Measurements from ENCODE around the gene LRMDA.

The LRMDA gene

GRCh38 chr10:75875740-75876139 is 444.3 kb downstream of the LRMDA start:
- no peaks in the 10 kb centered on the region for H3K9me3 Mint-ChIP-seq
- intact Hi-C loops (cut with micrococcal nuclease): no loop called here

GRCh38 chr10:75876710-75877109 is 445.3 kb downstream of the LRMDA start:
- Mint-ChIP-seq H3K36me3 (ENCODE audit: low read depth) (peaks cover 6% of the 10 kb centered on the region), H3K27ac (no peak overlapping the region), H3K4me1 (ENCODE audit: low read depth) (no peaks in the 10 kb centered on the region), H3K4me3 (no peak overlapping the region), H3K27me3 (no peaks in the 10 kb centered on the region), H3K9me3 (no peaks in the 10 kb centered on the region)
- intact Hi-C loops (cut with micrococcal nuclease): no loop called here

More at GRCh38 chr10:75875740-75876139, 444.3 kb downstream of the LRMDA start:
- no peaks in the 10 kb centered on the region for H3K27me3 Mint-ChIP-seq
- H3K36me3 Mint-ChIP-seq (ENCODE audit: low read depth): peaks cover 6% of the 10 kb centered on the region
- H3K27ac Mint-ChIP-seq: no peak overlapping the region
- H3K4me3 Mint-ChIP-seq: no peak overlapping the region
- no peaks in the 10 kb centered on the region for H3K4me1 Mint-ChIP-seq (ENCODE audit: low read depth)

- intact Hi-C loops (cut with micrococcal nuclease): no loop called here
- no peaks in the 10 kb centered on the region for H3K27me3 Mint-ChIP-seq
- no peaks in the 10 kb centered on the region for H3K9me3 Mint-ChIP-seq
- H3K27ac Mint-ChIP-seq: no peak overlapping the region
- H3K36me3 Mint-ChIP-seq (ENCODE audit: low read depth): peaks cover 6% of the 10 kb centered on the region
- no peak overlapping the region for H3K4me3 Mint-ChIP-seq
- no peaks in the 10 kb centered on the region for H3K4me1 Mint-ChIP-seq (ENCODE audit: low read depth)
Observed at GRCh38 chr10:75877877-75878276, 446.5 kb downstream of the LRMDA start.

- Mint-ChIP-seq H3K27me3 (no peaks in the 10 kb centered on the region), H3K27ac (no peak overlapping the region), H3K4me1 (ENCODE audit: low read depth) (no peaks in the 10 kb centered on the region), H3K9me3 (no peaks in the 10 kb centered on the region), H3K4me3 (no peak overlapping the region), H3K36me3 (ENCODE audit: low read depth) (peaks cover 6% of the 10 kb centered on the region)
- intact Hi-C loops (cut with micrococcal nuclease): no loop called here
Observed at GRCh38 chr10:75878586-75878985, 447.2 kb downstream of the LRMDA start.

- no peaks in the 10 kb centered on the region for H3K27me3 Mint-ChIP-seq
- peaks cover 6% of the 10 kb centered on the region for H3K36me3 Mint-ChIP-seq (ENCODE audit: low read depth)
- H3K9me3 Mint-ChIP-seq: no peaks in the 10 kb centered on the region
- intact Hi-C loops (cut with micrococcal nuclease): no loop called here
- H3K4me3 Mint-ChIP-seq: no peak overlapping the region
- no peak overlapping the region for H3K27ac Mint-ChIP-seq
- no peaks in the 10 kb centered on the region for H3K4me1 Mint-ChIP-seq (ENCODE audit: low read depth)
Observed at GRCh38 chr10:75880031-75880775, 448.8 kb downstream of the LRMDA start.

GRCh38 chr10:75883081-75884072 is 452.0 kb downstream of the LRMDA start:
- Mint-ChIP-seq H3K9me3 (no peaks in the 10 kb centered on the region), H3K36me3 (ENCODE audit: low read depth) (no peaks in the 10 kb centered on the region), H3K4me3 (no peak overlapping the region), H3K27ac (no peak overlapping the region), H3K4me1 (ENCODE audit: low read depth) (no peaks in the 10 kb centered on the region), H3K27me3 (no peaks in the 10 kb centered on the region)
- intact Hi-C loops (cut with micrococcal nuclease): no loop called here

- no peaks in the 10 kb centered on the region for H3K9me3 Mint-ChIP-seq
- no peaks in the 10 kb centered on the region for H3K27me3 Mint-ChIP-seq
- H3K4me3 Mint-ChIP-seq: no peak overlapping the region
- H3K36me3 Mint-ChIP-seq (ENCODE audit: low read depth): no peaks in the 10 kb centered on the region
- intact Hi-C loops (cut with micrococcal nuclease): no loop called here
- H3K27ac Mint-ChIP-seq: no peak overlapping the region
- H3K4me1 Mint-ChIP-seq (ENCODE audit: low read depth): no peaks in the 10 kb centered on the region
Observed at GRCh38 chr10:75884808-75885207, 453.4 kb downstream of the LRMDA start.

- H3K27me3 Mint-ChIP-seq: no peaks in the 10 kb centered on the region
- no peaks in the 10 kb centered on the region for H3K4me1 Mint-ChIP-seq (ENCODE audit: low read depth)
- no peaks in the 10 kb centered on the region for H3K9me3 Mint-ChIP-seq
- no peak overlapping the region for H3K4me3 Mint-ChIP-seq
- intact Hi-C loops (cut with micrococcal nuclease): no loop called here
- no peak overlapping the region for H3K27ac Mint-ChIP-seq
- no peaks in the 10 kb centered on the region for H3K36me3 Mint-ChIP-seq (ENCODE audit: low read depth)
Observed at GRCh38 chr10:75887369-75887768, 455.9 kb downstream of the LRMDA start.

- Mint-ChIP-seq H3K4me1 (ENCODE audit: low read depth) (no peaks in the 10 kb centered on the region), H3K9me3 (no peaks in the 10 kb centered on the region), H3K27ac (no peak overlapping the region), H3K4me3 (no peak overlapping the region), H3K27me3 (no peaks in the 10 kb centered on the region), H3K36me3 (ENCODE audit: low read depth) (no peaks in the 10 kb centered on the region)
- intact Hi-C loops (cut with micrococcal nuclease): no loop called here
Observed at GRCh38 chr10:75887992-75888680, 456.7 kb downstream of the LRMDA start.

- Mint-ChIP-seq H3K4me1 (ENCODE audit: low read depth) (no peaks in the 10 kb centered on the region), H3K9me3 (no peaks in the 10 kb centered on the region), H3K27ac (no peak overlapping the region), H3K4me3 (no peak overlapping the region), H3K36me3 (ENCODE audit: low read depth) (no peaks in the 10 kb centered on the region), H3K27me3 (no peaks in the 10 kb centered on the region)
- intact Hi-C loops (cut with micrococcal nuclease): no loop called here
Observed at GRCh38 chr10:75889051-75889450, 457.6 kb downstream of the LRMDA start.

GRCh38 chr10:75894761-75895160 is 463.3 kb downstream of the LRMDA start:
- no peaks in the 10 kb centered on the region for H3K27me3 Mint-ChIP-seq
- intact Hi-C loops (cut with micrococcal nuclease): no loop called here
- H3K4me1 Mint-ChIP-seq (ENCODE audit: low read depth): no peaks in the 10 kb centered on the region
- no peak overlapping the region for H3K27ac Mint-ChIP-seq
- H3K36me3 Mint-ChIP-seq (ENCODE audit: low read depth): no peaks in the 10 kb centered on the region
- H3K9me3 Mint-ChIP-seq: no peaks in the 10 kb centered on the region
- no peak overlapping the region for H3K4me3 Mint-ChIP-seq

- intact Hi-C loops (cut with micrococcal nuclease): no loop called here
- H3K36me3 Mint-ChIP-seq (ENCODE audit: low read depth): no peaks in the 10 kb centered on the region
- no peaks in the 10 kb centered on the region for H3K4me1 Mint-ChIP-seq (ENCODE audit: low read depth)
- H3K27ac Mint-ChIP-seq: no peak overlapping the region
- no peaks in the 10 kb centered on the region for H3K9me3 Mint-ChIP-seq
- no peak overlapping the region for H3K4me3 Mint-ChIP-seq
- H3K27me3 Mint-ChIP-seq: no peaks in the 10 kb centered on the region
Observed at GRCh38 chr10:75895259-75895658, 463.8 kb downstream of the LRMDA start.

- Mint-ChIP-seq H3K9me3 (no peaks in the 10 kb centered on the region), H3K36me3 (ENCODE audit: low read depth) (no peaks in the 10 kb centered on the region), H3K4me1 (ENCODE audit: low read depth) (peaks cover 5% of the 10 kb centered on the region), H3K4me3 (no peak overlapping the region), H3K27me3 (no peaks in the 10 kb centered on the region), H3K27ac (no peak overlapping the region)
- intact Hi-C loops (cut with micrococcal nuclease): no loop called here
Observed at GRCh38 chr10:75899816-75900390, 468.5 kb downstream of the LRMDA start.

All from dendritic cell treated with granulocyte-macrophage colony-stimulating factor and Interleukin-4, amounts not matched to agents 40 ng/mL and 50 ng/mL, for 4 days (primary cell).